ENCODE measurements around the gene SLC4A5. TPM values are rescaled to one million over a fixed set of nuclear protein-coding genes. Genes with fewer than 3 reads are reported as not detected.

The SLC4A5 gene
- total and polyA plus RNA-seq, 2 of the 8 experiments (the other 6 are each of a cell fraction or from before 2014, with no cell fraction given): 0.42 to 0.52 TPM

DNA sequence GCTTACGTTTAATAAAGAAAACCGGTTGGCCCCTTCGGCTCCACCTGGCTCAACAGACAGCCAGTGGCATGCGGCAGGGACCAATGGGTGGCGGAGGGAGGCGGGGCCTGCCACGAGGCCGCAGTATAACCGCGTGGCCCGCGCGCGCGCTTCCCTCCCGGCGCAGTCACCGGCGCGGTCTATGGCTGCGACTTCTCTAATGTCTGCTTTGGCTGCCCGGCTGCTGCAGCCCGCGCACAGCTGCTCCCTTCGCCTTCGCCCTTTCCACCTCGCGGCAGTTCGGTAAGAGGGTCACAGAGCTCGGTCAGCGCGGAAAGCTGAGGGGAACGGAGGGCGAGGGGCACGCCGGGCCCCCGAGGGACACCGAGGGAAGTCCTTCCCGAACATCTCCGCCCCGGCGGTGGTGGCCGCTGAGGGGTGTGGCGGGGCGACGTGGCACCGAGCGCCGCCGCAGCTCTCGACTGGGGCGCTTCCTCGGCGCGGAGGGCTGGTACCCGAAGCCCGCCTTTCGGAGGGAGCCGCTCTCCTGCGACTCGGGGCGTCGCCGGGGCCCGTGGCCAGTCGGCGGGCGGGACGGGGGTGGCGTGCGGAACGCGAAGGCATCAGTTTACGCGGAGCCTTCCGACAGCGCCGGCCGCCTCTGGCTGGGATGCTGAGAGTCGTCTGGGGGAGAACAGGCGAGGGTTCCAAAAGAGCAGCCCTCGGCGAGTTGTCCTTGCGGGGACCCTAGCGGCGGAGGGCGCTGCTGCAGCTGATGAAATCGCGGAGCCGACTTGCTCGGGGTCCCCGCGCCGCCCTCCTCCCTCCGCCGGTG lies 144.5 kb downstream of the SLC4A5 start, which contains the start of gene MTHFD2 (continued):
- 0 out of 2 replicates have a peak, but pooled peaks have one; percentile 36 for TF ChIP-seq BACH1 (IDR thresholded peaks at IDR 0.05; ENCODE audit: low read length)
- no peak for TF ChIP-seq JUN (IDR thresholded peaks at IDR 0.05; ENCODE audit: low read depth, low read length)
- TF ChIP-seq EP300 (IDR thresholded peaks at IDR 0.05; ENCODE audit: borderline replicate concordance in 1 of 2, low read depth in 2 of 2, low read length in 2 of 2): peak in 1 of 2 experiments; percentile 66; a peak in 1 of 3 replicates
- TF ChIP-seq, protein P1, sequence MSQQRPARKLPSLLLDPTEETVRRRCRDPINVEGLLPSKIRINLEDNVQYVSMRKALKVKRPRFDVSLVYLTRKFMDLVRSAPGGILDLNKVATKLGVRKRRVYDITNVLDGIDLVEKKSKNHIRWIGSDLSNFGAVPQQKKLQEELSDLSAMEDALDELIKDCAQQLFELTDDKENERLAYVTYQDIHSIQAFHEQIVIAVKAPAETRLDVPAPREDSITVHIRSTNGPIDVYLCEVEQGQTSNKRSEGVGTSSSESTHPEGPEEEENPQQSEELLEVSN (IDR thresholded peaks at IDR 0.05): peak; percentile 97
- no peak for TF ChIP-seq TCF12 (IDR thresholded peaks at IDR 0.05; ENCODE audit: low read depth, low read length)
- no peak for TF ChIP-seq CBX8 (IDR thresholded peaks at IDR 0.05; ENCODE audit: borderline replicate concordance, low read depth, low read length)
- no peak for TF ChIP-seq KDM1A (IDR thresholded peaks at IDR 0.05; ENCODE audit: borderline replicate concordance, low read length)
- TF ChIP-seq CHD2 (IDR thresholded peaks at IDR 0.05; ENCODE audit: low read length): peak; percentile 77
- TF ChIP-seq NRF1 (IDR thresholded peaks at IDR 0.05; ENCODE audit: low read depth, low read length): peak; percentile 8; the same call in 1 of the 2 replicates
- TF ChIP-seq SIRT6 (IDR thresholded peaks at IDR 0.05; ENCODE audit: low read length): no peak
- peak in 1 of 2 experiments; percentile 58; a peak in 2 of 4 replicates for TF ChIP-seq SIN3A (conservative IDR thresholded peaks at IDR 0.05 in 1 of 2, IDR thresholded peaks at IDR 0.05 in 1 of 2; ENCODE audit: low read depth in 1 of 2, low read length in 2 of 2)
- no peak for TF ChIP-seq SIX5 (IDR thresholded peaks at IDR 0.05; ENCODE audit: low read depth, low read length)
- no peak for TF ChIP-seq POU5F1 (IDR thresholded peaks at IDR 0.05; ENCODE audit: low read depth, low read length)
- no peak for TF ChIP-seq SUZ12 (IDR thresholded peaks at IDR 0.05; ENCODE audit: low read length)
- peak; percentile 94 for TF ChIP-seq CEBPB (IDR thresholded peaks at IDR 0.05; ENCODE audit: low read depth, low read length)
- TF ChIP-seq CTCF (IDR thresholded peaks at IDR 0.05; ENCODE audit: control extremely low read depth in 1 of 3, insufficient read depth in 1 of 3, low read depth in 1 of 3, low read length in 3 of 3): peak; percentile 56 to 81 (median 76)
- TF ChIP-seq, protein P2, sequence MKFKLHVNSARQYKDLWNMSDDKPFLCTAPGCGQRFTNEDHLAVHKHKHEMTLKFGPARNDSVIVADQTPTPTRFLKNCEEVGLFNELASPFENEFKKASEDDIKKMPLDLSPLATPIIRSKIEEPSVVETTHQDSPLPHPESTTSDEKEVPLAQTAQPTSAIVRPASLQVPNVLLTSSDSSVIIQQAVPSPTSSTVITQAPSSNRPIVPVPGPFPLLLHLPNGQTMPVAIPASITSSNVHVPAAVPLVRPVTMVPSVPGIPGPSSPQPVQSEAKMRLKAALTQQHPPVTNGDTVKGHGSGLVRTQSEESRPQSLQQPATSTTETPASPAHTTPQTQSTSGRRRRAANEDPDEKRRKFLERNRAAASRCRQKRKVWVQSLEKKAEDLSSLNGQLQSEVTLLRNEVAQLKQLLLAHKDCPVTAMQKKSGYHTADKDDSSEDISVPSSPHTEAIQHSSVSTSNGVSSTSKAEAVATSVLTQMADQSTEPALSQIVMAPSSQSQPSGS (IDR thresholded peaks at IDR 0.05; ENCODE audit: low read length): peak; percentile 70
- TF ChIP-seq KDM4A (IDR thresholded peaks at IDR 0.05; ENCODE audit: low read depth, low read length, severe bottlenecking): peak; percentile 66
- peak; percentile 95 for TF ChIP-seq TAF1 (IDR thresholded peaks at IDR 0.05; ENCODE audit: low read depth, low read length)

All from H1 (cell line).